Calu3 (cell line): ENCODE data around the gene RCSD1. TPM values are rescaled to one million over a fixed set of nuclear protein-coding genes. Genes with fewer than 3 reads are reported as not detected.

Experiments used
- BruUV-seq: library from RNA; stranded (reverse); fragments of 400-500 nt; replicated peaks from 2 replicates; lab custom pipeline; 2021; lab: Mats Ljungman, UMichigan
- CTCF ChIA-PET: fragments of 300-600 bp; sonication (Branson Sonifier 250); formaldehyde crosslinking; loops from one replicate; lab custom pipeline; 2022; ENCODE audit warnings: antibody characterized with exemption; lab: Charles Lee
- DNase-seq: peaks from one replicate; pipeline ENCODE4 v3.0.0; 2022
- H3K27ac Mint-ChIP-seq: one replicate; pipeline ENCODE4 v1.8.0; 2022; ENCODE audit warnings: mixed read lengths; ENCODE audit not compliant: unreplicated experiment
- H3K27me3 Mint-ChIP-seq: one replicate; pipeline ENCODE4 v1.8.0; 2022; ENCODE audit warnings: mixed read lengths; ENCODE audit not compliant: unreplicated experiment
- H3K36me3 Mint-ChIP-seq: one replicate; pipeline ENCODE4 v1.8.0; 2022; ENCODE audit warnings: mild to moderate bottlenecking, moderate library complexity, mixed read lengths; ENCODE audit not compliant: insufficient read depth, unreplicated experiment
- H3K4me1 Mint-ChIP-seq: one replicate; pipeline ENCODE4 v1.8.0; 2022; ENCODE audit warnings: mild to moderate bottlenecking, low read depth, mixed read lengths; ENCODE audit not compliant: unreplicated experiment
- H3K4me3 Mint-ChIP-seq: one replicate; pipeline ENCODE4 v1.8.0; 2022; ENCODE audit warnings: mild to moderate bottlenecking, low read depth, moderate library complexity, mixed read lengths; ENCODE audit not compliant: unreplicated experiment
- H3K9me3 Mint-ChIP-seq: one replicate; pipeline ENCODE4 v1.8.0; 2022; ENCODE audit warnings: low read depth, mixed read lengths; ENCODE audit not compliant: unreplicated experiment
- CTCF ChIP-seq: fragments of 200-600 bp; IDR thresholded peaks from one replicate; pipeline ENCODE4 v1.8.0; 2022; ENCODE audit warnings: antibody characterized with exemption; ENCODE audit not compliant: unreplicated experiment
- intact Hi-C: fragments of 100-400 bp; cut with micrococcal nuclease; formaldehyde crosslinking; loops from one replicate; pipeline ENCODE4 v1.10.0; 2022; ENCODE audit not compliant: unreplicated experiment
- total RNA-seq: library from RNA; stranded (reverse); gene quantifications from 2 replicates; pipeline ENCODE4 v1.2.3, GENCODE V29; 2022

RCSD1 gene
- total RNA-seq, 1 experiment from 2014 or later: not detected

GRCh38 chr1:167694691-167695090 is 64.7 kb downstream of the RCSD1 start:
- no peaks in the 10 kb centered on the region for H3K9me3 Mint-ChIP-seq
- TF ChIP-seq CTCF: no peak
- no peaks in the 10 kb centered on the region for H3K4me1 Mint-ChIP-seq
- CTCF ChIA-PET: interaction anchor here (0.7 kb wide), 1 partner anchor 8 kb away, joined by 4 read pairs; no protein-coding TSS in a partner anchor
- no peak for DNase-seq
- no peak overlapping the region for H3K27ac Mint-ChIP-seq
- H3K36me3 Mint-ChIP-seq: no peaks in the 10 kb centered on the region
- peaks cover 58% of the 10 kb centered on the region for H3K27me3 Mint-ChIP-seq
- intact Hi-C loops: no loop called here
- no TSS peak for BruUV-seq
- H3K4me3 Mint-ChIP-seq: no peak overlapping the region

GRCh38 chr1:167695147-167695546 is 65.1 kb downstream of the RCSD1 start:
- H3K36me3 Mint-ChIP-seq: no peaks in the 10 kb centered on the region
- no TSS peak for BruUV-seq
- peaks cover 58% of the 10 kb centered on the region for H3K27me3 Mint-ChIP-seq
- no peak for TF ChIP-seq CTCF
- H3K9me3 Mint-ChIP-seq: no peaks in the 10 kb centered on the region
- DNase-seq: no peak
- no peaks in the 10 kb centered on the region for H3K4me1 Mint-ChIP-seq
- intact Hi-C loops: no loop called here
- CTCF ChIA-PET: interaction anchor here (0.7 kb wide), 1 partner anchor 9 kb away, joined by 4 read pairs; no protein-coding TSS in a partner anchor
- H3K27ac Mint-ChIP-seq: no peak overlapping the region
- H3K4me3 Mint-ChIP-seq: no peak overlapping the region

- H3K9me3 Mint-ChIP-seq: no peaks in the 10 kb centered on the region
- no peaks in the 10 kb centered on the region for H3K4me1 Mint-ChIP-seq
- peaks cover 58% of the 10 kb centered on the region for H3K27me3 Mint-ChIP-seq
- no peaks in the 10 kb centered on the region for H3K36me3 Mint-ChIP-seq
- DNase-seq: no peak
- H3K27ac Mint-ChIP-seq: no peak overlapping the region
- BruUV-seq: no TSS peak
- CTCF ChIA-PET: no interaction called here
- no peak overlapping the region for H3K4me3 Mint-ChIP-seq
- no peak for TF ChIP-seq CTCF
- intact Hi-C loops: no loop called here
Measured at GRCh38 chr1:167695756-167696561, 65.9 kb downstream of the RCSD1 start.

- no peak for TF ChIP-seq CTCF
- no peak for DNase-seq
- H3K27ac Mint-ChIP-seq: no peak overlapping the region
- H3K4me1 Mint-ChIP-seq: no peaks in the 10 kb centered on the region
- H3K4me3 Mint-ChIP-seq: no peak overlapping the region
- H3K9me3 Mint-ChIP-seq: no peaks in the 10 kb centered on the region
- CTCF ChIA-PET: interaction anchor here (0.6 to 1.0 kb wide), 3 partner anchors 10 to 1957 kb away, joined by 3 to 4 read pairs (median 4); no protein-coding TSS in a partner anchor
- no TSS peak for BruUV-seq
- H3K36me3 Mint-ChIP-seq: no peaks in the 10 kb centered on the region
- intact Hi-C loops: no loop called here
- H3K27me3 Mint-ChIP-seq: peaks cover 58% of the 10 kb centered on the region
Measured at GRCh38 chr1:167697667-167698141, 67.7 kb downstream of the RCSD1 start.
